K562 (cell line): ENCODE results near the gene LZTS2.

Experiments
- ARID2 ChIP-seq: fragments of 450-650 bp; IDR thresholded peaks from 2 replicates; pipeline ENCODE4 v1.6.1; 2017; ENCODE audit warnings: antibody characterized with exemption, mild to moderate bottlenecking
- CREB1 ChIP-seq, 2 experiments: sonication (generic) in 1 of 2; formaldehyde crosslinking in 1 of 2; IDR thresholded peaks; 2 replicates each; pipeline versions ENCODE4 v1.6.1 to v1.8.0; 2012 to 2022; ENCODE audit warnings: inconsistent platforms in 1 of 2, mild to moderate bottlenecking in 1 of 2, missing genetic modification reagents in 1 of 2, moderate library complexity in 1 of 2
- EZH2 ChIP-seq: IDR thresholded peaks from 2 replicates; pipeline ENCODE4 v1.6.1; 2012; ENCODE audit warnings: low read depth, mild to moderate bottlenecking, inconsistent platforms, low read length, borderline replicate concordance
- NFYB ChIP-seq: IDR thresholded peaks from 2 replicates; pipeline ENCODE4 v1.6.1; 2011; ENCODE audit warnings: mild to moderate bottlenecking, moderate library complexity; ENCODE audit not compliant: insufficient read length; ENCODE audit errors: extremely low read depth
- POLR2A ChIP-seq: fragments of 450-650 bp; conservative IDR thresholded peaks from 2 replicates; pipeline ENCODE4 v1.6.1; 2016
- POLR2AphosphoS5 ChIP-seq: IDR thresholded peaks from 2 replicates; pipeline ENCODE4 v1.6.1; 2011; ENCODE audit warnings: mild to moderate bottlenecking, low read depth, low read length, moderate library complexity; ENCODE audit not compliant: control insufficient read depth, insufficient read depth
- SIX5 ChIP-seq, 2 experiments: IDR thresholded peaks; 2 replicates each; pipeline ENCODE4 v1.6.1; 2011; ENCODE audit warnings: low read length in 2 of 2, borderline replicate concordance in 1 of 2, low read depth in 1 of 2, mild to moderate bottlenecking in 1 of 2, moderate library complexity in 1 of 2; ENCODE audit not compliant: insufficient read depth in 1 of 2
- SREBF2 ChIP-seq: sonication (generic); formaldehyde crosslinking; IDR thresholded peaks from 2 replicates; pipeline ENCODE4 v1.4.0; 2020; ENCODE audit warnings: mild to moderate bottlenecking, missing genetic modification reagents
- ZNF239 ChIP-seq: fragments of 250-450 bp; sonication (Bioruptor Pico); IDR thresholded peaks from 2 replicates; pipeline ENCODE4 v1.4.0; 2020; ENCODE audit warnings: mild to moderate bottlenecking
- ZNF76 ChIP-seq: fragments of 250-450 bp; sonication (Bioruptor Pico); IDR thresholded peaks from 2 replicates; pipeline ENCODE4 v1.4.0; 2020; ENCODE audit warnings: mild to moderate bottlenecking, moderate library complexity, borderline replicate concordance
- TF ChIP-seq, protein P1 (sequence below), 3 experiments: IDR thresholded peaks in 2 of 3; conservative IDR thresholded peaks in 1 of 3; 2 replicates each; pipeline ENCODE4 v1.5.1; 2011 to 2012; ENCODE audit warnings: low read length in 3 of 3, mild to moderate bottlenecking in 3 of 3, control low read depth in 2 of 3, improper control_type of control experiment in 1 of 3, inconsistent platforms in 1 of 3, low read depth in 1 of 3, mixed read lengths in 1 of 3, moderate library complexity in 1 of 3; ENCODE audit not compliant: insufficient read depth in 2 of 3
- TF ChIP-seq, protein P2 (sequence below): fragments of 250-450 bp; sonication (Bioruptor Pico); IDR thresholded peaks from 2 replicates; pipeline ENCODE4 v1.8.0; 2021; ENCODE audit warnings: moderate library complexity, mild to moderate bottlenecking, inconsistent platforms
- TF ChIP-seq, protein P3 (sequence below), 2 experiments: fragments of 450-650 bp; IDR thresholded peaks; 2 replicates each; pipeline ENCODE4 v1.6.1; 2016; ENCODE audit warnings: mild to moderate bottlenecking in 2 of 2, borderline replicate concordance in 1 of 2, low read depth in 1 of 2, moderate library complexity in 1 of 2
- TF ChIP-seq, protein P4 (sequence below): sonication (generic); formaldehyde crosslinking; IDR thresholded peaks from 2 replicates; pipeline ENCODE4 v1.8.1; 2022; ENCODE audit warnings: missing genetic modification reagents

DNA sequence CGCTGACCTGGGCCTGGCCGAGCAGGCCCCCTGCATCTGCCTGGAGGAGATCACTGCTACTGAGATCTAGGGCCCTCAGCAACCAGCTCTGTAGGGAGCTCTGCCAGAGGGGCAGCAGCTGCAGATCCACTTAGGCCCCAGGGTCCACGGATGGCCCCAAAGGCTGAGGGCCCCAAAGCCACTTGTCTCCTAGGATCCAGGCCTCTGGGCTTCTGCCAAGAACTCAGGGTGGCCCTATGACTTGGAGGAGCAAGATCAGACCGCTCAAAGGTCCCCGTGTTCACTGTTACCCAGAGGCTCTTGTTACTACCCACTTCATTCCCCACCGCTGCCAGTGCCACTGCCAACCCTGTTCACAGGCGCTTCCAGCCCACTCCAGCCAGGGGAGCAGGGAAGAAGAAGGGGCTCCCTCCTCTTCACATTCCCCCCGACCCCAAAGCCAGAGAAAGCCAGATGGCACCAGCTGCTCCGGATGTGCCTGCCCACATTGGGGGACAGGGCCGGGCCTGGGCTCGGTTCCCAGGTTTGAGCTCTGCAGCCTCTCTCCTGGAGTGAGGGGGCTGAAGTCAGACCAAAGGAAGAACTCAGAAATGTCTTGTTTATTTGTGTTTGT is 7.6 kb downstream of the LZTS2 start:
- TF ChIP-seq NFYB, result no peak
- TF ChIP-seq POLR2AphosphoS5, result no peak
- TF ChIP-seq, protein P1, sequence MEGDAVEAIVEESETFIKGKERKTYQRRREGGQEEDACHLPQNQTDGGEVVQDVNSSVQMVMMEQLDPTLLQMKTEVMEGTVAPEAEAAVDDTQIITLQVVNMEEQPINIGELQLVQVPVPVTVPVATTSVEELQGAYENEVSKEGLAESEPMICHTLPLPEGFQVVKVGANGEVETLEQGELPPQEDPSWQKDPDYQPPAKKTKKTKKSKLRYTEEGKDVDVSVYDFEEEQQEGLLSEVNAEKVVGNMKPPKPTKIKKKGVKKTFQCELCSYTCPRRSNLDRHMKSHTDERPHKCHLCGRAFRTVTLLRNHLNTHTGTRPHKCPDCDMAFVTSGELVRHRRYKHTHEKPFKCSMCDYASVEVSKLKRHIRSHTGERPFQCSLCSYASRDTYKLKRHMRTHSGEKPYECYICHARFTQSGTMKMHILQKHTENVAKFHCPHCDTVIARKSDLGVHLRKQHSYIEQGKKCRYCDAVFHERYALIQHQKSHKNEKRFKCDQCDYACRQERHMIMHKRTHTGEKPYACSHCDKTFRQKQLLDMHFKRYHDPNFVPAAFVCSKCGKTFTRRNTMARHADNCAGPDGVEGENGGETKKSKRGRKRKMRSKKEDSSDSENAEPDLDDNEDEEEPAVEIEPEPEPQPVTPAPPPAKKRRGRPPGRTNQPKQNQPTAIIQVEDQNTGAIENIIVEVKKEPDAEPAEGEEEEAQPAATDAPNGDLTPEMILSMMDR (IDR thresholded peaks at IDR 0.05 in 2 of 3, conservative IDR thresholded peaks at IDR 0.05 in 1 of 3; ENCODE audit: insufficient read depth in 2 of 3, low read depth in 1 of 3, low read length in 3 of 3), result no peak
- TF ChIP-seq, protein P2, sequence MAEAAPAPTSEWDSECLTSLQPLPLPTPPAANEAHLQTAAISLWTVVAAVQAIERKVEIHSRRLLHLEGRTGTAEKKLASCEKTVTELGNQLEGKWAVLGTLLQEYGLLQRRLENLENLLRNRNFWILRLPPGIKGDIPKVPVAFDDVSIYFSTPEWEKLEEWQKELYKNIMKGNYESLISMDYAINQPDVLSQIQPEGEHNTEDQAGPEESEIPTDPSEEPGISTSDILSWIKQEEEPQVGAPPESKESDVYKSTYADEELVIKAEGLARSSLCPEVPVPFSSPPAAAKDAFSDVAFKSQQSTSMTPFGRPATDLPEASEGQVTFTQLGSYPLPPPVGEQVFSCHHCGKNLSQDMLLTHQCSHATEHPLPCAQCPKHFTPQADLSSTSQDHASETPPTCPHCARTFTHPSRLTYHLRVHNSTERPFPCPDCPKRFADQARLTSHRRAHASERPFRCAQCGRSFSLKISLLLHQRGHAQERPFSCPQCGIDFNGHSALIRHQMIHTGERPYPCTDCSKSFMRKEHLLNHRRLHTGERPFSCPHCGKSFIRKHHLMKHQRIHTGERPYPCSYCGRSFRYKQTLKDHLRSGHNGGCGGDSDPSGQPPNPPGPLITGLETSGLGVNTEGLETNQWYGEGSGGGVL (CRISPR knock-in tag), result no peak
- TF ChIP-seq SREBF2, result no peak
- TF ChIP-seq ARID2, result no peak
- TF ChIP-seq, protein P3, sequence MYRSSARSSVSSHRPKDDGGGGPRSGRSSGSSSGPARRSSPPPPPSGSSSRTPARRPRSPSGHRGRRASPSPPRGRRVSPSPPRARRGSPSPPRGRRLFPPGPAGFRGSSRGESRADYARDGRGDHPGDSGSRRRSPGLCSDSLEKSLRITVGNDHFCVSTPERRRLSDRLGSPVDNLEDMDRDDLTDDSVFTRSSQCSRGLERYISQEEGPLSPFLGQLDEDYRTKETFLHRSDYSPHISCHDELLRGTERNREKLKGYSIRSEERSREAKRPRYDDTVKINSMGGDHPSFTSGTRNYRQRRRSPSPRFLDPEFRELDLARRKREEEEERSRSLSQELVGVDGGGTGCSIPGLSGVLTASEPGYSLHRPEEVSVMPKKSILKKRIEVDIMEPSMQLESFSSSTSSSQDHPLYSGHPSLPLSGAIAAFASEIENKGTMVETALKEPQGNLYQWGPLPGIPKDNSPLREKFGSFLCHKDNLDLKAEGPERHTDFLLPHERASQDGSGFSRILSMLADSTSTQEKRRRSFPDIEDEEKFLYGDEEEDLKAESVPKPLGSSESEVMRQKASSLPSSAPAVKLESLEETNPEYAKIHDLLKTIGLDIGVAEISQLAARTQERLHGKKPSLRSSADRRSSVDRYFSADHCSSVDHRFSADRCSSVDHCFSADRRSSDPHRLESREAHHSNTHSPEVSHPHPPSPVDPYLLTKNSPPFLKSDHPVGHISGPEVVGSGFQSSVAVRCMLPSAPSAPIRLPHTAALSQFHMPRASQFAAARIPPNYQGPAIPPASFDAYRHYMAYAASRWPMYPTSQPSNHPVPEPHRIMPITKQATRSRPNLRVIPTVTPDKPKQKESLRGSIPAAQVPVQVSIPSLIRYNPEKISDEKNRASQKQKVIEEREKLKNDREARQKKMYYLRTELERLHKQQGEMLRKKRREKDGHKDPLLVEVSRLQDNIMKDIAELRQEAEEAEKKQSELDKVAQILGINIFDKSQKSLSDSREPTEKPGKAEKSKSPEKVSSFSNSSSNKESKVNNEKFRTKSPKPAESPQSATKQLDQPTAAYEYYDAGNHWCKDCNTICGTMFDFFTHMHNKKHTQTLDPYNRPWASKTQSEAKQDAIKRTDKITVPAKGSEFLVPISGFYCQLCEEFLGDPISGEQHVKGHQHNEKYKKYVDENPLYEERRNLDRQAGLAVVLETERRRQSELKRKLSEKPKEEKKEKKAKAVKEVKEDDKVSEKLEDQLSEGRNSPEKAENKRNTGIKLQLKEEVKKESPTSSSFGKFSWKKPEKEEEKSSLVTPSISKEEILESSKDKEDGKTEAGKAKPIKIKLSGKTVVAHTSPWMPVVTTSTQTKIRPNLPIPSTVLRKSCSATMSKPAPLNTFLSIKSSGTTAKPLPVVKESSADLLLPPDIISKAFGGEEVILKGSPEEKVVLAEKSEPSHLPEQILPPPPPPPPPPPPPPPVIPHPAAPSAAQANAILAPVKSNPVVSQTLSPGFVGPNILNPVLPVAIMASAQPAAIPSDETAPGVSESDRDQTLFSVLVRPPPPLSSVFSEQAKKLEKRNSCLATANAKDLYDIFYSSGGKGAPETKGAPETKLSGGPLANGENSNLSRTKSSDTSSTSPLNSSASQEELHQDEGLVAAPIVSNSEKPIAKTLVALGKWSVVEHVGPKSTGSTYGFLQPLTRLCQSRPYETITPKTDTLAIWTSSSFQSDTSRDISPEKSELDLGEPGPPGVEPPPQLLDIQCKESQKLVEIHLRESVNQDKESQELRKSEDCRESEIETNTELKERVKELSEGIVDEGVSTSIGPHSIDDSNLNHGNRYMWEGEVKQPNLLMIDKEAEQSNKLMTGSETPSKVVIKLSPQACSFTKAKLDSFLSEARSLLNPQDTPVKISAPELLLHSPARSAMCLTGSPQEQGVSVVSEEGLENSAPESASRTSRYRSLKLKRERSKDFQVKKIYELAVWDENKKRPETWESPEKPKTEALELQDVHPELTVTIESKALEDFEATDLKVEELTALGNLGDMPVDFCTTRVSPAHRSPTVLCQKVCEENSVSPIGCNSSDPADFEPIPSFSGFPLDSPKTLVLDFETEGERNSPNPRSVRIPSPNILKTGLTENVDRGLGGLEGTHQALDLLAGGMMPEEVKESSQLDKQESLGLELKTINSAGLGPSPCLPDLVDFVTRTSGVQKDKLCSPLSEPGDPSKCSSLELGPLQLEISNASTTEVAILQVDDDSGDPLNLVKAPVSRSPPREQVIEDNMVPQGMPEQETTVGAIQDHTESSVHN (IDR thresholded peaks at IDR 0.05; ENCODE audit: borderline replicate concordance in 1 of 2, low read depth in 1 of 2), result no peak
- TF ChIP-seq, protein P4, sequence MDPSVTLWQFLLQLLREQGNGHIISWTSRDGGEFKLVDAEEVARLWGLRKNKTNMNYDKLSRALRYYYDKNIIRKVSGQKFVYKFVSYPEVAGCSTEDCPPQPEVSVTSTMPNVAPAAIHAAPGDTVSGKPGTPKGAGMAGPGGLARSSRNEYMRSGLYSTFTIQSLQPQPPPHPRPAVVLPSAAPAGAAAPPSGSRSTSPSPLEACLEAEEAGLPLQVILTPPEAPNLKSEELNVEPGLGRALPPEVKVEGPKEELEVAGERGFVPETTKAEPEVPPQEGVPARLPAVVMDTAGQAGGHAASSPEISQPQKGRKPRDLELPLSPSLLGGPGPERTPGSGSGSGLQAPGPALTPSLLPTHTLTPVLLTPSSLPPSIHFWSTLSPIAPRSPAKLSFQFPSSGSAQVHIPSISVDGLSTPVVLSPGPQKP, result no peak
- no peak for TF ChIP-seq EZH2
- TF ChIP-seq SIX5 (IDR thresholded peaks at IDR 0.05; ENCODE audit: borderline replicate concordance in 1 of 2, insufficient read depth in 1 of 2, low read depth in 1 of 2, low read length in 2 of 2), result no peak
- no peak for TF ChIP-seq ZNF239 (CRISPR knock-in tag)
- TF ChIP-seq POLR2A, result no peak
- no peak for TF ChIP-seq ZNF76 (CRISPR knock-in tag)
- TF ChIP-seq CREB1 (IDR thresholded peaks at IDR 0.05), result no peak
- no peak for TF ChIP-seq CREB1 (CRISPR knock-in tag; IDR thresholded peaks at IDR 0.05)
